ENCODE data around the gene ATP13A3. TPM values are rescaled to one million over a fixed set of nuclear protein-coding genes. Genes with fewer than 3 reads are reported as not detected.

Gene ATP13A3
- total and polyA plus RNA-seq, 2 donors (not counting 1 experiment from before 2014, with no cell fraction given): 222 to 285 TPM

- no peak overlapping the region for H3K4me2 ChIP-seq (ENCODE audit: extremely low read depth, insufficient read depth, low read length)
- no peak overlapping the region for H3K27ac ChIP-seq (ENCODE audit: insufficient read depth, low read length)
- no peaks in the 10 kb centered on the region for H3K9me3 ChIP-seq (ENCODE audit: control insufficient read depth, insufficient read depth, low read depth, low read length)
- peaks cover 19% of the 10 kb centered on the region for H3K27me3 ChIP-seq (ENCODE audit: control insufficient read depth, insufficient read depth, low read length)
- no peak for TF ChIP-seq EZH2 (IDR thresholded peaks at IDR 0.05; ENCODE audit: low read length, missing control alignments)
- TF ChIP-seq CTCF (conservative IDR thresholded peaks at IDR 0.05 in 1 of 2, IDR thresholded peaks at IDR 0.05 in 1 of 2; ENCODE audit: low read depth in 1 of 2, low read length in 2 of 2): no peak
- DNase-seq (ENCODE audit: low read depth in 2 of 2): no peak
- H2AFZ ChIP-seq (ENCODE audit: low read length): no peak overlapping the region
- H4K20me1 ChIP-seq (ENCODE audit: control insufficient read depth, extremely low read depth, insufficient read depth, low read length): no peaks in the 10 kb centered on the region
- H3K79me2 ChIP-seq (ENCODE audit: control insufficient read depth, insufficient read depth, low read length): no peaks in the 10 kb centered on the region
- no peaks in the 10 kb centered on the region for H3K36me3 ChIP-seq (ENCODE audit: control insufficient read depth, insufficient read depth, low read length)
- H3K4me1 ChIP-seq (ENCODE audit: control insufficient read depth, extremely low read depth, insufficient read depth, low read length): no peaks in the 10 kb centered on the region
- H3K9ac ChIP-seq (ENCODE audit: insufficient read depth, low read length): no peak overlapping the region
- no peak overlapping the region for H3K4me3 ChIP-seq (replicated peaks in 1 of 4; ENCODE audit: control extremely low read depth in 1 of 4, insufficient read depth in 1 of 4, low read depth in 3 of 4, low read length in 4 of 4)
These were observed 97.5 kb downstream of the ATP13A3 start for GRCh38 chr3:194389269-194389668.

GRCh38 chr3:194387926-194388418 lies 98.8 kb downstream of the ATP13A3 start:
- no peaks in the 10 kb centered on the region for H3K4me1 ChIP-seq (ENCODE audit: control insufficient read depth, extremely low read depth, insufficient read depth, low read length)
- H3K4me2 ChIP-seq (ENCODE audit: extremely low read depth, insufficient read depth, low read length): no peak overlapping the region
- no peak overlapping the region for H3K9ac ChIP-seq (ENCODE audit: insufficient read depth, low read length)
- no peak overlapping the region for H3K4me3 ChIP-seq (replicated peaks in 1 of 4; ENCODE audit: control extremely low read depth in 1 of 4, insufficient read depth in 1 of 4, low read depth in 3 of 4, low read length in 4 of 4)
- no peak for DNase-seq (ENCODE audit: low read depth in 2 of 2)
- H4K20me1 ChIP-seq (ENCODE audit: control insufficient read depth, extremely low read depth, insufficient read depth, low read length): no peaks in the 10 kb centered on the region
- no peak overlapping the region for H3K27ac ChIP-seq (ENCODE audit: insufficient read depth, low read length)
- H3K9me3 ChIP-seq (ENCODE audit: control insufficient read depth, insufficient read depth, low read depth, low read length): no peaks in the 10 kb centered on the region
- no peak overlapping the region for H2AFZ ChIP-seq (ENCODE audit: low read length)
- peaks cover 21% of the 10 kb centered on the region for H3K27me3 ChIP-seq (ENCODE audit: control insufficient read depth, insufficient read depth, low read length)
- H3K79me2 ChIP-seq (ENCODE audit: control insufficient read depth, insufficient read depth, low read length): no peaks in the 10 kb centered on the region
- no peak for TF ChIP-seq CTCF (conservative IDR thresholded peaks at IDR 0.05 in 1 of 2, IDR thresholded peaks at IDR 0.05 in 1 of 2; ENCODE audit: low read depth in 1 of 2, low read length in 2 of 2)
- no peak for TF ChIP-seq EZH2 (IDR thresholded peaks at IDR 0.05; ENCODE audit: low read length, missing control alignments)
- H3K36me3 ChIP-seq (ENCODE audit: control insufficient read depth, insufficient read depth, low read length): no peaks in the 10 kb centered on the region

GRCh38 chr3:194387276-194387675 lies 99.5 kb downstream of the ATP13A3 start:
- H2AFZ ChIP-seq (ENCODE audit: low read length): no peak overlapping the region
- no peaks in the 10 kb centered on the region for H3K9me3 ChIP-seq (ENCODE audit: control insufficient read depth, insufficient read depth, low read depth, low read length)
- DNase-seq (ENCODE audit: low read depth in 2 of 2): no peak
- no peak overlapping the region for H3K4me2 ChIP-seq (ENCODE audit: extremely low read depth, insufficient read depth, low read length)
- no peak for TF ChIP-seq EZH2 (IDR thresholded peaks at IDR 0.05; ENCODE audit: low read length, missing control alignments)
- no peak for TF ChIP-seq CTCF (conservative IDR thresholded peaks at IDR 0.05 in 1 of 2, IDR thresholded peaks at IDR 0.05 in 1 of 2; ENCODE audit: low read depth in 1 of 2, low read length in 2 of 2)
- H3K27me3 ChIP-seq (ENCODE audit: control insufficient read depth, insufficient read depth, low read length): peaks cover 15% of the 10 kb centered on the region
- H4K20me1 ChIP-seq (ENCODE audit: control insufficient read depth, extremely low read depth, insufficient read depth, low read length): no peaks in the 10 kb centered on the region
- no peaks in the 10 kb centered on the region for H3K36me3 ChIP-seq (ENCODE audit: control insufficient read depth, insufficient read depth, low read length)
- H3K27ac ChIP-seq (ENCODE audit: insufficient read depth, low read length): no peak overlapping the region
- H3K4me3 ChIP-seq (replicated peaks in 1 of 4; ENCODE audit: control extremely low read depth in 1 of 4, insufficient read depth in 1 of 4, low read depth in 3 of 4, low read length in 4 of 4): no peak overlapping the region
- peak overlapping the region; percentile 16 for H3K9ac ChIP-seq (ENCODE audit: insufficient read depth, low read length)
- H3K4me1 ChIP-seq (ENCODE audit: control insufficient read depth, extremely low read depth, insufficient read depth, low read length): no peaks in the 10 kb centered on the region
- H3K79me2 ChIP-seq (ENCODE audit: control insufficient read depth, insufficient read depth, low read length): no peaks in the 10 kb centered on the region
